Activated T-helper 1 cell treated with anti-CD3 and anti-CD28 coated beads, Interleukin-12 subunit alpha, Interleukin-12 subunit beta, Interleukin-2, Interleukin-4 antibody, amounts not matched to agents 30 ng/mL and 10 ng/mL and 1 ng/mL, durations not matched to agents 14 hours and 24 hours and 36 hours (primary cell): ENCODE measurements around the gene TIMM29. TPM values are rescaled to one million over a fixed set of nuclear protein-coding genes. Genes with fewer than 3 reads are reported as not detected.

ENCODE experiments used
- DNase-seq: peaks from one replicate; pipeline ENCODE4 v3.0.0; 2021; ENCODE audit warnings: low spot score
- H3K27ac Mint-ChIP-seq: one replicate; pipeline ENCODE4 v1.8.0; 2021; ENCODE audit warnings: mild to moderate bottlenecking, mixed read lengths
- H3K27me3 Mint-ChIP-seq: one replicate; pipeline ENCODE4 v1.8.0; 2022; ENCODE audit warnings: mild to moderate bottlenecking, moderate library complexity, mixed read lengths; ENCODE audit not compliant: insufficient read depth
- H3K36me3 Mint-ChIP-seq: one replicate; pipeline ENCODE4 v1.8.0; 2021; ENCODE audit warnings: low read depth, mixed read lengths
- H3K4me1 Mint-ChIP-seq: one replicate; pipeline ENCODE4 v1.8.0; 2021; ENCODE audit warnings: low read depth, mixed read lengths
- H3K4me3 Mint-ChIP-seq: one replicate; pipeline ENCODE4 v1.8.0; 2021; ENCODE audit warnings: mild to moderate bottlenecking, moderate library complexity, mixed read lengths
- H3K9me3 Mint-ChIP-seq: one replicate; pipeline ENCODE4 v1.8.0; 2021; ENCODE audit warnings: mixed read lengths
- intact Hi-C: fragments of 100-400 bp; cut with micrococcal nuclease; formaldehyde crosslinking; loops from one replicate; pipeline ENCODE4 v1.15.1; 2024
- total RNA-seq: library from RNA; stranded (reverse); gene quantifications from 2 replicates; pipeline ENCODE4 v1.2.3, GENCODE V29; 2022

TIMM29 gene
- total RNA-seq, 1 donor from 2014 or later = 22.6 TPM

GRCh38 chr19:10963865-10964264, 35.3 kb downstream of the TIMM29 start:
- no peak for DNase-seq
- Mint-ChIP-seq H3K4me1 (peaks cover 48% of the 10 kb centered on the region), H3K4me3 (peak overlapping the region; percentile 66), H3K27me3 (no peaks in the 10 kb centered on the region), H3K9me3 (no peaks in the 10 kb centered on the region), H3K27ac (peak overlapping the region; percentile 76), H3K36me3 (peaks cover 15% of the 10 kb centered on the region)
- intact Hi-C loops = loop anchor here (5.0 kb wide), 1 partner anchor 247 kb away; the partner anchor contains the start of gene DNM2

- no peaks in the 10 kb centered on the region for H3K27me3 Mint-ChIP-seq
- H3K27ac Mint-ChIP-seq = no peak overlapping the region
- no peak overlapping the region for H3K4me3 Mint-ChIP-seq
- intact Hi-C loops = loop anchor here (5.0 kb wide), 1 partner anchor 248 kb away; the partner anchor contains the start of gene DNM2
- H3K9me3 Mint-ChIP-seq = no peaks in the 10 kb centered on the region
- no peak for DNase-seq
- peaks cover 13% of the 10 kb centered on the region for H3K36me3 Mint-ChIP-seq
- peaks cover 48% of the 10 kb centered on the region for H3K4me1 Mint-ChIP-seq
Observed at GRCh38 chr19:10964903-10965302, 36.3 kb downstream of the TIMM29 start.

GRCh38 chr19:10965398-10965797, 36.8 kb downstream of the TIMM29 start:
- Mint-ChIP-seq H3K4me1 (peaks cover 49% of the 10 kb centered on the region), H3K36me3 (peaks cover 13% of the 10 kb centered on the region), H3K27me3 (no peaks in the 10 kb centered on the region), H3K9me3 (no peaks in the 10 kb centered on the region), H3K4me3 (no peak overlapping the region), H3K27ac (no peak overlapping the region)
- no peak for DNase-seq
- intact Hi-C loops = no loop called here

- Mint-ChIP-seq H3K27me3 (no peaks in the 10 kb centered on the region), H3K9me3 (no peaks in the 10 kb centered on the region), H3K4me3 (no peak overlapping the region), H3K4me1 (peaks cover 56% of the 10 kb centered on the region), H3K36me3 (peaks cover 13% of the 10 kb centered on the region), H3K27ac (no peak overlapping the region)
- intact Hi-C loops = no loop called here
- no peak for DNase-seq
Observed at GRCh38 chr19:10966809-10967208, 38.2 kb downstream of the TIMM29 start.

- intact Hi-C loops = no loop called here
- Mint-ChIP-seq H3K27ac (no peak overlapping the region), H3K9me3 (no peaks in the 10 kb centered on the region), H3K27me3 (no peaks in the 10 kb centered on the region), H3K4me1 (peaks cover 38% of the 10 kb centered on the region), H3K36me3 (peaks cover 13% of the 10 kb centered on the region), H3K4me3 (no peak overlapping the region)
- no peak for DNase-seq
Observed at GRCh38 chr19:10968527-10969135, 40.0 kb downstream of the TIMM29 start.

GRCh38 chr19:10971107-10971726, 42.6 kb downstream of the TIMM29 start:
- intact Hi-C loops = no loop called here
- H3K27me3 Mint-ChIP-seq = no peaks in the 10 kb centered on the region
- H3K36me3 Mint-ChIP-seq = peaks cover 7% of the 10 kb centered on the region
- peaks cover 36% of the 10 kb centered on the region for H3K4me1 Mint-ChIP-seq
- no peak overlapping the region for H3K27ac Mint-ChIP-seq
- DNase-seq = no peak
- no peak overlapping the region for H3K4me3 Mint-ChIP-seq
- no peaks in the 10 kb centered on the region for H3K9me3 Mint-ChIP-seq

GRCh38 chr19:10975374-10976130, 46.9 kb downstream of the TIMM29 start:
- H3K27ac Mint-ChIP-seq = no peak overlapping the region
- H3K27me3 Mint-ChIP-seq = no peaks in the 10 kb centered on the region
- H3K36me3 Mint-ChIP-seq = peaks cover 4% of the 10 kb centered on the region
- intact Hi-C loops = no loop called here
- H3K9me3 Mint-ChIP-seq = no peaks in the 10 kb centered on the region
- peaks cover 33% of the 10 kb centered on the region for H3K4me1 Mint-ChIP-seq
- DNase-seq = no peak
- H3K4me3 Mint-ChIP-seq = no peak overlapping the region

- Mint-ChIP-seq H3K36me3 (peaks cover 4% of the 10 kb centered on the region), H3K4me3 (no peak overlapping the region), H3K9me3 (no peaks in the 10 kb centered on the region), H3K27me3 (no peaks in the 10 kb centered on the region), H3K4me1 (peaks cover 25% of the 10 kb centered on the region), H3K27ac (no peak overlapping the region)
- DNase-seq = no peak
- intact Hi-C loops = no loop called here
Observed at GRCh38 chr19:10976131-10976892, 47.7 kb downstream of the TIMM29 start.

- no peak overlapping the region for H3K4me3 Mint-ChIP-seq
- H3K27ac Mint-ChIP-seq = no peak overlapping the region
- no peaks in the 10 kb centered on the region for H3K9me3 Mint-ChIP-seq
- H3K27me3 Mint-ChIP-seq = no peaks in the 10 kb centered on the region
- intact Hi-C loops = no loop called here
- peaks cover 23% of the 10 kb centered on the region for H3K4me1 Mint-ChIP-seq
- no peak for DNase-seq
- H3K36me3 Mint-ChIP-seq = peaks cover 4% of the 10 kb centered on the region
Observed at GRCh38 chr19:10977742-10978092, 49.1 kb downstream of the TIMM29 start.

Other genes with a start within 250 kb of the TIMM29 start
- 93.7 and 101 TPM in 2 replicates for gene QTRT1, start 227.4 kb upstream of the TIMM29 start, total RNA-seq
- gene DNM2, start 210.7 kb upstream of the TIMM29 start, total RNA-seq = 236 and 240 TPM in 2 replicates
- 19.8 and 21.0 TPM in 2 replicates for gene TMED1, start 92.6 kb upstream of the TIMM29 start, total RNA-seq
- 4.0 and 5.6 TPM in 2 replicates for gene C19orf38, start 80.4 kb upstream of the TIMM29 start, total RNA-seq
- gene CARM1, start 57.3 kb upstream of the TIMM29 start, total RNA-seq = 85.9 and 88.0 TPM in 2 replicates
- 28.8 and 29.5 TPM in 2 replicates for gene YIPF2, start 172 bp upstream of the TIMM29 start, total RNA-seq
- 177 and 178 TPM in 2 replicates for gene SMARCA4, start 32.2 kb downstream of the TIMM29 start, total RNA-seq
- gene LDLR, start 160.7 kb downstream of the TIMM29 start, total RNA-seq = 115 and 117 TPM in 2 replicates
- gene SPC24, start 227.0 kb downstream of the TIMM29 start, total RNA-seq = 30.3 and 30.4 TPM in 2 replicates